ENCODE data around the gene COX7A1.
"Not testable (repeated sequence)": the region's sequence is repeated elsewhere in the genome, so short reads cannot be mapped to it uniquely, and the experiment has no call there.

The COX7A1 gene

GRCh38 chr19:36152352-36153091, at the start of gene COX7A1:
Gene COX7A1, minus strand, starts transcription at chr19:36152447. Its CDS starts 40 bp downstream, at chr19:36152407.
- DNase-seq, result no peak

- DNase-seq, result no peak
These were observed 49.4 kb upstream of the COX7A1 start for GRCh38 chr19:36201684-36202083.

GRCh38 chr19:36198119-36198518, 45.9 kb upstream of the COX7A1 start:
- DNase-seq, result no peak

GRCh38 chr19:36196249-36196648, 44.0 kb upstream of the COX7A1 start:
- no peak for DNase-seq

GRCh38 chr19:36186722-36187121, 34.5 kb upstream of the COX7A1 start:
- not testable (repeated sequence) for DNase-seq

GRCh38 chr19:36183245-36183628, 31.0 kb upstream of the COX7A1 start:
- DNase-seq, result no peak

- DNase-seq, result no peak
These were observed 30.5 kb upstream of the COX7A1 start for GRCh38 chr19:36182612-36183244.

- not testable (repeated sequence) for DNase-seq
These were observed 26.8 kb upstream of the COX7A1 start for GRCh38 chr19:36179077-36179476.

- DNase-seq, result not testable (repeated sequence)
These were observed 21.6 kb upstream of the COX7A1 start for GRCh38 chr19:36173846-36174245.

- DNase-seq, result no peak
These were observed 20.6 kb upstream of the COX7A1 start for GRCh38 chr19:36172852-36173251.

GRCh38 chr19:36169084-36169760, 17.0 kb upstream of the COX7A1 start:
- no peak for DNase-seq

GRCh38 chr19:36163813-36164212, 11.6 kb upstream of the COX7A1 start:
- DNase-seq, result no peak

GRCh38 chr19:36160821-36161596, 8.8 kb upstream of the COX7A1 start:
- no peak for DNase-seq

- DNase-seq, result no peak
These were observed 879 bp upstream of the COX7A1 start for GRCh38 chr19:36153126-36153525.

- no peak for DNase-seq
These were observed 262 bp downstream of the COX7A1 start for GRCh38 chr19:36152019-36152351.

- no peak for DNase-seq
These were observed 866 bp downstream of the COX7A1 start for GRCh38 chr19:36151144-36152018.

GRCh38 chr19:36150586-36150985, 1.7 kb downstream of the COX7A1 start:
- DNase-seq, result no peak

- no peak for DNase-seq
These were observed 2.4 kb downstream of the COX7A1 start for GRCh38 chr19:36149673-36150406.

GRCh38 chr19:36144624-36145023, 7.6 kb downstream of the COX7A1 start:
- no peak for DNase-seq

- DNase-seq, result no peak
These were observed 9.8 kb downstream of the COX7A1 start for GRCh38 chr19:36142496-36142895.

- no peak for DNase-seq
These were observed 10.2 kb downstream of the COX7A1 start for GRCh38 chr19:36142046-36142445.

All from activated T-cell treated with anti-CD3 and anti-CD28 coated beads, Interleukin-2, amount 50 U/mL, for 48 hours (primary cell).